H1 (cell line): Measurements from ENCODE around the gene ENOX2. TPM values are rescaled to one million over a fixed set of nuclear protein-coding genes. Genes with fewer than 3 reads are reported as not detected.

ENCODE experiments used
- CTCF ChIA-PET: fragments of 300-600 bp; sonication (Branson Sonifier 250); formaldehyde crosslinking; loops from one replicate; lab custom pipeline; 2021; ENCODE audit not compliant: partially characterized antibody; lab: Charles Lee
- POLR2A ChIA-PET: fragments of 300-600 bp; sonication (Branson Sonifier 250); formaldehyde crosslinking; loops from one replicate; lab custom pipeline; 2021; ENCODE audit warnings: inconsistent platforms; ENCODE audit not compliant: partially characterized antibody; lab: Charles Lee
- DNase-seq, 2 experiments: peaks; one replicate each; pipeline versions ENCODE4 v3.0.0 to v3.0.0-alpha.2; 2010 to 2022; ENCODE audit warnings: low spot score in 2 of 2, low read depth in 1 of 2, mixed read lengths in 1 of 2
- FAIRE-seq: peaks from 2 replicates; lab custom pipeline; 2011; peaks lifted over from hg19 to GRCh38; lab: Jason Lieb, UNC
- H2AFZ ChIP-seq: 2 replicates; pipeline ENCODE4 v1.8.1; 2012; ENCODE audit warnings: low read length, inconsistent platforms
- H2AK5ac ChIP-seq: 2 replicates; pipeline ENCODE4 v1.6.1; 2013; ENCODE audit warnings: low read depth, low read length
- H2BK120ac ChIP-seq: replicated peaks from 2 replicates; pipeline ENCODE3; 2013; ENCODE audit warnings: low read depth, low read length, inconsistent platforms
- H2BK12ac ChIP-seq: 2 replicates; pipeline ENCODE4 v1.6.1; 2013; ENCODE audit warnings: low read depth, low read length
- H2BK15ac ChIP-seq: 2 replicates; pipeline ENCODE4 v1.6.1; 2013; ENCODE audit warnings: low read length
- H2BK20ac ChIP-seq: 2 replicates; pipeline ENCODE4 v1.6.1; 2013; ENCODE audit warnings: low read length
- H2BK5ac ChIP-seq: 2 replicates; pipeline ENCODE4 v1.6.1; 2013; ENCODE audit warnings: low read depth, low read length
- H3K14ac ChIP-seq: 2 replicates; pipeline ENCODE4 v1.6.1; 2013; ENCODE audit warnings: inconsistent platforms; ENCODE audit not compliant: insufficient read length
- H3K18ac ChIP-seq: 2 replicates; pipeline ENCODE4 v1.6.1; 2013; ENCODE audit warnings: low read length; ENCODE audit errors: extremely low read depth
- H3K23ac ChIP-seq: 2 replicates; pipeline ENCODE4 v1.6.1; 2013; ENCODE audit warnings: inconsistent platforms; ENCODE audit not compliant: insufficient read length
- H3K23me2 ChIP-seq: 2 replicates; pipeline ENCODE4 v1.6.1; 2013; ENCODE audit warnings: low read depth, low read length
- H3K27ac ChIP-seq: 2 replicates; pipeline ENCODE4 v1.6.1; 2011; ENCODE audit warnings: low read depth, low read length, inconsistent platforms
- H3K27me3 ChIP-seq, 4 experiments: replicated peaks in 1 of 4; 1 replicate in 1 of 4; 2 replicates in 3 of 4; pipeline versions ENCODE4 v1.6.1 to v1.8.1; 2011 to 2013; ENCODE audit warnings: low read length in 3 of 4, mild to moderate bottlenecking in 3 of 4, inconsistent platforms in 2 of 4, mixed read lengths in 2 of 4, moderate library complexity in 1 of 4; ENCODE audit not compliant: control insufficient read depth in 3 of 4, insufficient read depth in 3 of 4; ENCODE audit errors: extremely low read depth in 1 of 4
- H3K36me3 ChIP-seq, 4 experiments: 2 replicates each; pipeline versions ENCODE4 v1.6.1 to v1.8.1; 2011 to 2013; ENCODE audit warnings: mild to moderate bottlenecking in 4 of 4, low read length in 3 of 4, moderate library complexity in 2 of 4, control low read depth in 1 of 4, inconsistent platforms in 1 of 4; ENCODE audit not compliant: insufficient read depth in 4 of 4, control insufficient read depth in 2 of 4
- H3K4ac ChIP-seq: replicated peaks from 2 replicates; pipeline ENCODE3; 2013; ENCODE audit warnings: low read length, low read depth, mixed read lengths, inconsistent platforms; ENCODE audit not compliant: insufficient read length
- H3K4me1 ChIP-seq, 4 experiments: replicated peaks in 1 of 4; 1 replicate in 1 of 4; 2 replicates in 3 of 4; pipeline versions ENCODE4 v1.6.1 to v1.8.1; 2011 to 2013; ENCODE audit warnings: low read length in 3 of 4, inconsistent platforms in 2 of 4, mixed read lengths in 1 of 4; ENCODE audit not compliant: insufficient read depth in 4 of 4, control insufficient read depth in 3 of 4
- H3K4me2 ChIP-seq, 2 experiments: 2 replicates each; pipeline versions ENCODE4 v1.6.1 to v1.8.1; 2011 to 2013; ENCODE audit warnings: low read depth in 2 of 2, low read length in 2 of 2, control low read depth in 1 of 2, inconsistent platforms in 1 of 2, mild to moderate bottlenecking in 1 of 2; ENCODE audit not compliant: insufficient read depth in 1 of 2
- H3K4me3 ChIP-seq, 4 experiments: fragments of 200-600, 300-600 bp in 1 of 4; sonication (generic), shearing (Covaris generic), sonication (Bioruptor Twin) in 1 of 4; 2 replicates each; pipeline versions ENCODE4 v1.5.1 to v1.8.1; 2011 to 2016; ENCODE audit warnings: low read length in 4 of 4, low read depth in 3 of 4, control low read depth in 2 of 4, inconsistent platforms in 2 of 4, mild to moderate bottlenecking in 2 of 4, mixed read lengths in 1 of 4, moderate library complexity in 1 of 4; ENCODE audit not compliant: insufficient read depth in 2 of 4; ENCODE audit errors: extremely low read depth in 1 of 4
- H3K56ac ChIP-seq: replicated peaks from 2 replicates; pipeline ENCODE3; 2013; ENCODE audit warnings: low read depth, mild to moderate bottlenecking, mixed read lengths, low read length, inconsistent platforms; ENCODE audit not compliant: insufficient read length
- H3K79me1 ChIP-seq: 2 replicates; pipeline ENCODE4 v1.6.1; 2013; ENCODE audit warnings: low read depth, low read length, control low read depth
- H3K79me2 ChIP-seq, 2 experiments: 2 replicates each; pipeline versions ENCODE4 v1.6.1 to v1.8.1; 2012 to 2013; ENCODE audit warnings: low read length in 2 of 2, mild to moderate bottlenecking in 2 of 2, inconsistent platforms in 1 of 2; ENCODE audit not compliant: insufficient read depth in 2 of 2, control insufficient read depth in 1 of 2
- H3K9ac ChIP-seq, 4 experiments: replicated peaks in 1 of 4; 1 replicate in 1 of 4; 2 replicates in 3 of 4; pipeline versions ENCODE4 v1.6.1 to v1.8.1; 2011 to 2013; ENCODE audit warnings: low read depth in 3 of 4, low read length in 3 of 4, control low read depth in 2 of 4, mild to moderate bottlenecking in 2 of 4, moderate library complexity in 2 of 4, inconsistent platforms in 1 of 4; ENCODE audit errors: extremely low read depth in 1 of 4
- H3K9me3 ChIP-seq, 2 experiments: 2 replicates each; pipeline versions ENCODE4 v1.6.1 to v1.8.1; 2012 to 2013; ENCODE audit warnings: mild to moderate bottlenecking in 2 of 2, moderate library complexity in 2 of 2, control low read depth in 1 of 2, inconsistent platforms in 1 of 2, low read depth in 1 of 2, low read length in 1 of 2, mixed read lengths in 1 of 2; ENCODE audit not compliant: insufficient read depth in 2 of 2
- H4K20me1 ChIP-seq, 2 experiments: replicated peaks in 1 of 2; 2 replicates each; pipeline versions ENCODE3 to v1.8.1; 2011 to 2013; ENCODE audit warnings: inconsistent platforms in 2 of 2, low read length in 2 of 2, mild to moderate bottlenecking in 1 of 2; ENCODE audit not compliant: insufficient read depth in 2 of 2, control insufficient read depth in 1 of 2
- H4K5ac ChIP-seq: 2 replicates; pipeline ENCODE4 v1.6.1; 2013; ENCODE audit warnings: low read length, low read depth, mixed read lengths, inconsistent platforms; ENCODE audit not compliant: insufficient read length
- H4K8ac ChIP-seq: 2 replicates; pipeline ENCODE4 v1.8.0; 2013; ENCODE audit warnings: mild to moderate bottlenecking, moderate library complexity, low read length, inconsistent platforms; ENCODE audit not compliant: insufficient read depth; ENCODE audit errors: extremely low read depth
- H4K91ac ChIP-seq: replicated peaks from 2 replicates; pipeline ENCODE3; 2013; ENCODE audit warnings: low read length, mixed read lengths, inconsistent platforms; ENCODE audit not compliant: insufficient read length
- FOSL1 ChIP-seq: IDR thresholded peaks from 2 replicates; pipeline ENCODE4 v1.6.1; 2011; ENCODE audit warnings: mild to moderate bottlenecking, low read depth, low read length, moderate library complexity; ENCODE audit not compliant: insufficient read depth
- GABPA ChIP-seq: IDR thresholded peaks from 2 replicates; pipeline ENCODE4 v1.6.1; 2011; ENCODE audit warnings: mild to moderate bottlenecking, low read length, moderate library complexity, borderline replicate concordance; ENCODE audit not compliant: insufficient read depth
- HDAC2 ChIP-seq, 2 experiments: fragments of 300-600 bp in 1 of 2; sonication (generic) in 1 of 2; IDR thresholded peaks; 2 replicates each; pipeline ENCODE4 v1.6.1; 2011 to 2012; ENCODE audit warnings: low read depth in 2 of 2, low read length in 2 of 2, mild to moderate bottlenecking in 2 of 2, moderate library complexity in 2 of 2, borderline replicate concordance in 1 of 2, inconsistent platforms in 1 of 2
- JUN ChIP-seq: IDR thresholded peaks from 2 replicates; pipeline ENCODE4 v1.6.1; 2011; ENCODE audit warnings: low read depth, mild to moderate bottlenecking, improper control_type of control experiment, low read length
- RNF2 ChIP-seq: fragments of 200-900, 300-1000 bp; sonication (generic); IDR thresholded peaks from 2 replicates; pipeline ENCODE4 v1.7.1; 2016; ENCODE audit warnings: borderline replicate concordance, low read depth, mild to moderate bottlenecking, antibody characterized with exemption, low read length; ENCODE audit not compliant: poor library complexity, severe bottlenecking; ENCODE audit errors: missing control alignments
- SIRT6 ChIP-seq: IDR thresholded peaks from one replicate; pipeline ENCODE4 v1.7.1; 2012; ENCODE audit warnings: low read length, inconsistent platforms
- SRF ChIP-seq: IDR thresholded peaks from 2 replicates; pipeline ENCODE4 v1.6.1; 2011; ENCODE audit warnings: mild to moderate bottlenecking, low read depth, low read length, moderate library complexity
- YY1 ChIP-seq: IDR thresholded peaks from 2 replicates; pipeline ENCODE4 v1.6.1; 2011; ENCODE audit warnings: low read depth, mild to moderate bottlenecking, low read length
- ZNF274 ChIP-seq: IDR thresholded peaks from 2 replicates; pipeline ENCODE4 v1.7.0; 2012; ENCODE audit warnings: low read length, borderline replicate concordance; ENCODE audit errors: extremely low read depth
- WGBS, 2 experiments: shearing (Covaris generic) in 1 of 2; methylation state at CpG; one replicate each; pipeline versions ENCODE4 v1.1.6 to v1.1.7; 2013 to 2015; ENCODE audit warnings: low lambda C conversion rate in 2 of 2, mixed read lengths in 2 of 2, inconsistent platforms in 1 of 2, low coverage in 1 of 2, missing lambda C conversion rate in 1 of 2; ENCODE audit not compliant: insufficient replicate concordance in 2 of 2, insufficient coverage in 1 of 2, insufficient read length in 1 of 2; ENCODE audit errors: extremely low coverage in 1 of 2, missing lambda C conversion rate in 1 of 2; 5-methylcytosine and 5-hydroxymethylcytosine counted together
- polyA plus RNA-seq, 7 experiments: library from polyadenylated mRNA; depleted of rRNA in 3 of 7; stranded (reverse) in 5 of 7; unstranded in 2 of 7; fragments of >200 nt in 5 of 7; fragments of 200-250 nt in 2 of 7; gene quantifications; 1 replicate in 5 of 7; 2 replicates in 1 of 7; 4 replicates in 1 of 7; pipeline versions ENCODE4 v1.2.1 to v1.2.3, GENCODE V29; 2011 to 2013; ENCODE audit warnings: missing spikeins in 2 of 7, mixed read lengths in 2 of 7
- total RNA-seq: library from RNA; stranded (reverse); fragmentation: NEBNext Ultra II Directional; extraction: Animal tissue kit (Norgen Biotek cat#: 25700); gene quantifications from 2 replicates; pipeline ENCODE4 v1.2.1, GENCODE V29; 2021
- TF ChIP-seq, protein P1 (sequence below): IDR thresholded peaks from 2 replicates; pipeline ENCODE4 v1.6.1; 2012; ENCODE audit warnings: low read length, inconsistent platforms

Gene ENOX2
- total and polyA plus RNA-seq, 2 of the 8 experiments (the other 6 are each of a cell fraction or from before 2014, with no cell fraction given), result 4.5 to 12.3 TPM

DNA sequence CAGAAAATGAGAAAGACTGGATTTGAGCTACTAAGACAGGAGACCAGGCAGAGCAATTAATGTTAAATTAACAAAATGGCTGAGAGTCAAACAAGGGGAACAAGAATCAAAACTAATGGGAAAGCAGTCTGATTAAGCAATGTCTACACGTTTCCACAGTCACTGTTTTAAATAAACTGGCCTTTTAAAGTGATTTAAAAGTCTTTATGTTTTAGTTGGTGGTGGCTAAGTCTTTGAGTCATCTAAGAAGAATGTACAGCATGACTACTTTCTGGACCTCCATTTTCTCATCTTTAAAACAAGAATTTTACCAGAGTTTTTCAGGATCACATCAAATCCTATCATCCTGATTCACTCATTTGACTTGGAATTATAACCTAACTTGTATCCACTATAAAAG is 233.8 kb downstream of the ENOX2 start:
- H3K14ac ChIP-seq, result no peak overlapping the region
- no peak overlapping the region for H2AFZ ChIP-seq
- POLR2A ChIA-PET, result no interaction called here
- H2BK12ac ChIP-seq, result no peak overlapping the region
- no peaks in the 10 kb centered on the region for H3K4me1 ChIP-seq
- no peak overlapping the region for H3K23ac ChIP-seq
- H3K36me3 ChIP-seq, result no peaks in the 10 kb centered on the region
- DNase-seq (no peak), FAIRE-seq (no peak)
- no peaks in the 10 kb centered on the region for H3K79me2 ChIP-seq
- no peak overlapping the region for H3K18ac ChIP-seq
- no peaks in the 10 kb centered on the region for H4K20me1 ChIP-seq
- H2BK20ac ChIP-seq, result no peak overlapping the region
- 89% methylated on average over 1 of the region's 1 CpG; no CpG with 5 or more reads in 1 of the 2 experiments for WGBS, 2 experiments
- no peak overlapping the region for H2BK5ac ChIP-seq
- no peak overlapping the region for H3K9ac ChIP-seq
- H4K91ac ChIP-seq, result no peak overlapping the region
- H3K23me2 ChIP-seq, result no peaks in the 10 kb centered on the region
- H3K27ac ChIP-seq, result no peak overlapping the region
- no peaks in the 10 kb centered on the region for H3K27me3 ChIP-seq
- no peak overlapping the region for H2AK5ac ChIP-seq
- no peaks in the 10 kb centered on the region for H3K9me3 ChIP-seq
- CTCF ChIA-PET, result no interaction called here
- no peak overlapping the region for H3K56ac ChIP-seq
- H3K4me3 ChIP-seq, result no peak overlapping the region
- H3K4me2 ChIP-seq, result no peak overlapping the region
- H3K79me1 ChIP-seq, result no peaks in the 10 kb centered on the region
- no peak overlapping the region for H4K8ac ChIP-seq
- H4K5ac ChIP-seq, result no peak overlapping the region
- H3K4ac ChIP-seq, result no peak overlapping the region
- no peak overlapping the region for H2BK15ac ChIP-seq
- H2BK120ac ChIP-seq, result no peak overlapping the region
- TF ChIP-seq SIRT6, result no peak
- TF ChIP-seq JUN, result no peak
- TF ChIP-seq, protein P1, sequence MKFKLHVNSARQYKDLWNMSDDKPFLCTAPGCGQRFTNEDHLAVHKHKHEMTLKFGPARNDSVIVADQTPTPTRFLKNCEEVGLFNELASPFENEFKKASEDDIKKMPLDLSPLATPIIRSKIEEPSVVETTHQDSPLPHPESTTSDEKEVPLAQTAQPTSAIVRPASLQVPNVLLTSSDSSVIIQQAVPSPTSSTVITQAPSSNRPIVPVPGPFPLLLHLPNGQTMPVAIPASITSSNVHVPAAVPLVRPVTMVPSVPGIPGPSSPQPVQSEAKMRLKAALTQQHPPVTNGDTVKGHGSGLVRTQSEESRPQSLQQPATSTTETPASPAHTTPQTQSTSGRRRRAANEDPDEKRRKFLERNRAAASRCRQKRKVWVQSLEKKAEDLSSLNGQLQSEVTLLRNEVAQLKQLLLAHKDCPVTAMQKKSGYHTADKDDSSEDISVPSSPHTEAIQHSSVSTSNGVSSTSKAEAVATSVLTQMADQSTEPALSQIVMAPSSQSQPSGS, result no peak
- TF ChIP-seq ZNF274, result no peak
- TF ChIP-seq SRF, result no peak
- TF ChIP-seq FOSL1, result no peak
- TF ChIP-seq YY1, result no peak
- TF ChIP-seq HDAC2 (IDR thresholded peaks at IDR 0.05; ENCODE audit: borderline replicate concordance in 1 of 2, low read depth in 2 of 2, low read length in 2 of 2), result no peak
- TF ChIP-seq GABPA, result no peak
- no peak for TF ChIP-seq RNF2
